Trophoblast cell (in vitro differentiated cells and primary cell): ENCODE data around the gene GRM3.

ENCODE experiments used
- DNase-seq, 2 donors: peaks; one replicate each; pipeline ENCODE4 v3.0.0-alpha.2; 2016
- H2AFZ ChIP-seq: 2 replicates; pipeline ENCODE4 v1.6.1; 2013; ENCODE audit warnings: low read length, moderate library complexity, mild to moderate bottlenecking; ENCODE audit not compliant: insufficient read depth, poor library complexity
- H2AK5ac ChIP-seq: 2 replicates; pipeline ENCODE4 v1.6.1; 2013; ENCODE audit warnings: mild to moderate bottlenecking, low read length
- H2BK120ac ChIP-seq: 2 replicates; pipeline ENCODE4 v1.6.1; 2013; ENCODE audit warnings: low read length, mild to moderate bottlenecking, moderate library complexity; ENCODE audit not compliant: insufficient read depth, poor library complexity
- H2BK12ac ChIP-seq: 2 replicates; pipeline ENCODE4 v1.6.1; 2013; ENCODE audit warnings: mild to moderate bottlenecking, low read length, moderate library complexity
- H2BK5ac ChIP-seq: 2 replicates; pipeline ENCODE4 v1.6.1; 2013; ENCODE audit warnings: low read length, low read depth, moderate library complexity, mild to moderate bottlenecking; ENCODE audit not compliant: poor library complexity
- H3K14ac ChIP-seq: 2 replicates; pipeline ENCODE4 v1.6.1; 2013; ENCODE audit warnings: mild to moderate bottlenecking, low read length
- H3K18ac ChIP-seq: 2 replicates; pipeline ENCODE4 v1.6.1; 2013; ENCODE audit warnings: mild to moderate bottlenecking, low read length
- H3K23ac ChIP-seq: 2 replicates; pipeline ENCODE4 v1.6.1; 2013; ENCODE audit warnings: low read length
- H3K27ac ChIP-seq: 2 replicates; pipeline ENCODE4 v1.5.1; 2013; ENCODE audit warnings: low read depth, mild to moderate bottlenecking, inconsistent platforms, low read length, moderate library complexity
- H3K27me3 ChIP-seq: 2 replicates; pipeline ENCODE4 v1.6.1; 2013; ENCODE audit warnings: inconsistent platforms, mild to moderate bottlenecking, low read length, moderate library complexity; ENCODE audit not compliant: insufficient read depth
- H3K36me3 ChIP-seq, 2 experiments: 1 replicate in 1 of 2; 2 replicates in 1 of 2; pipeline ENCODE4 v1.6.1; 2013; ENCODE audit warnings: low read length in 2 of 2, mild to moderate bottlenecking in 2 of 2, moderate library complexity in 1 of 2; ENCODE audit not compliant: insufficient read depth in 2 of 2, control insufficient read depth in 1 of 2
- H3K4ac ChIP-seq: 2 replicates; pipeline ENCODE4 v1.6.1; 2013; ENCODE audit warnings: low read depth, mild to moderate bottlenecking, low read length, moderate library complexity
- H3K4me1 ChIP-seq, 2 experiments: 1 replicate in 1 of 2; 2 replicates in 1 of 2; pipeline ENCODE4 v1.6.1; 2013; ENCODE audit warnings: low read length in 2 of 2, mild to moderate bottlenecking in 2 of 2, moderate library complexity in 1 of 2; ENCODE audit not compliant: insufficient read depth in 2 of 2, control insufficient read depth in 1 of 2
- H3K4me2 ChIP-seq: 2 replicates; pipeline ENCODE4 v1.6.1; 2013; ENCODE audit warnings: inconsistent platforms, mild to moderate bottlenecking, low read length, moderate library complexity
- H3K4me3 ChIP-seq: 2 replicates; pipeline ENCODE4 v1.5.1; 2013; ENCODE audit warnings: mild to moderate bottlenecking, low read depth, low read length, inconsistent platforms
- H3K79me1 ChIP-seq: one replicate; pipeline ENCODE4 v1.6.1; 2013; ENCODE audit warnings: low read length
- H3K79me2 ChIP-seq: 2 replicates; pipeline ENCODE4 v1.6.1; 2013; ENCODE audit warnings: low read length, mild to moderate bottlenecking; ENCODE audit not compliant: control insufficient read depth, insufficient read depth, poor library complexity
- H3K9ac ChIP-seq: 2 replicates; pipeline ENCODE4 v1.6.1; 2013; ENCODE audit warnings: mild to moderate bottlenecking, low read length
- H3K9me3 ChIP-seq: 2 replicates; pipeline ENCODE4 v1.6.1; 2013; ENCODE audit warnings: low read depth, mild to moderate bottlenecking, control low read depth, inconsistent platforms, low read length; ENCODE audit not compliant: insufficient read depth
- H4K12ac ChIP-seq: 2 replicates; pipeline ENCODE4 v1.6.1; 2013; ENCODE audit warnings: low read depth, mild to moderate bottlenecking, low read length, moderate library complexity
- H4K8ac ChIP-seq: 2 replicates; pipeline ENCODE4 v1.6.1; 2013; ENCODE audit warnings: low read depth, mild to moderate bottlenecking, low read length, moderate library complexity
- H4K91ac ChIP-seq: one replicate; pipeline ENCODE4 v1.6.1; 2013; ENCODE audit warnings: low read depth, mild to moderate bottlenecking, low read length, moderate library complexity
- WGBS: extraction: QIAGEN DNeasy Blood & Tissue Kit; methylation state at CpG from one replicate; pipeline ENCODE4 v1.1.7; 2013; ENCODE audit warnings: missing lambda C conversion rate; ENCODE audit not compliant: insufficient read length, insufficient coverage; ENCODE audit errors: extremely low coverage; 5-methylcytosine and 5-hydroxymethylcytosine counted together

GRM3 gene

GRCh38 chr7:86647385-86648094 is 3.8 kb downstream of the GRM3 start:
- no peak overlapping the region for H3K9ac ChIP-seq
- H2AK5ac ChIP-seq, result no peak overlapping the region
- no peak overlapping the region for H3K23ac ChIP-seq
- H3K9me3 ChIP-seq, result no peaks in the 10 kb centered on the region
- H3K27me3 ChIP-seq, result peaks cover 15% of the 10 kb centered on the region
- H4K8ac ChIP-seq, result no peak overlapping the region
- no peak overlapping the region for H3K18ac ChIP-seq
- H2BK12ac ChIP-seq, result no peak overlapping the region
- H3K4me3 ChIP-seq, result no peak overlapping the region
- no peak overlapping the region for H3K14ac ChIP-seq
- no peak overlapping the region for H4K12ac ChIP-seq
- no peak for DNase-seq
- no CpG with 5 or more reads among the region's 5 CpGs for WGBS
- peaks cover 6 to 9% of the 10 kb centered on the region in 2 experiments for H3K4me1 ChIP-seq
- no peak overlapping the region for H2BK120ac ChIP-seq
- H3K79me2 ChIP-seq, result no peaks in the 10 kb centered on the region
- no peaks in the 10 kb centered on the region for H3K79me1 ChIP-seq
- H2AFZ ChIP-seq, result no peak overlapping the region
- H4K91ac ChIP-seq, result no peak overlapping the region
- H3K4me2 ChIP-seq, result no peak overlapping the region
- H3K4ac ChIP-seq, result no peak overlapping the region
- H2BK5ac ChIP-seq, result no peak overlapping the region
- H3K27ac ChIP-seq, result no peak overlapping the region
- H3K36me3 ChIP-seq, result no peaks in the 10 kb centered on the region

- Histone ChIP-seq H3K9me3 (no peaks in the 10 kb centered on the region), H3K79me1 (no peaks in the 10 kb centered on the region), H3K27me3 (peaks cover 15% of the 10 kb centered on the region), H2BK120ac (no peak overlapping the region), H2BK5ac (no peak overlapping the region), H4K12ac (no peak overlapping the region), H2BK12ac (no peak overlapping the region), H3K23ac (no peak overlapping the region), H3K4me1 (peaks cover 6 to 9% of the 10 kb centered on the region in 2 experiments), H2AK5ac (no peak overlapping the region), H4K8ac (no peak overlapping the region), H3K4me3 (no peak overlapping the region), H3K27ac (no peak overlapping the region), H4K91ac (no peak overlapping the region), H3K4me2 (no peak overlapping the region), H3K4ac (no peak overlapping the region), H3K14ac (no peak overlapping the region), H2AFZ (no peak overlapping the region), H3K36me3 (no peaks in the 10 kb centered on the region), H3K79me2 (no peaks in the 10 kb centered on the region), H3K9ac (no peak overlapping the region), H3K18ac (no peak overlapping the region)
- DNase-seq, result no peak
- no CpG with 5 or more reads among the region's 1 CpG for WGBS
Observed at GRCh38 chr7:86648169-86648568, 4.5 kb downstream of the GRM3 start.

GRCh38 chr7:86653919-86654659 is 10.4 kb downstream of the GRM3 start:
- H4K8ac ChIP-seq, result no peak overlapping the region
- H3K4ac ChIP-seq, result no peak overlapping the region
- no peak overlapping the region for H3K14ac ChIP-seq
- no peak overlapping the region for H4K12ac ChIP-seq
- H3K4me3 ChIP-seq, result no peak overlapping the region
- no CpG with 5 or more reads among the region's 9 CpGs for WGBS
- no peak overlapping the region for H2BK5ac ChIP-seq
- no peak overlapping the region for H3K18ac ChIP-seq
- no peaks in the 10 kb centered on the region for H3K79me2 ChIP-seq
- H4K91ac ChIP-seq, result no peak overlapping the region
- H2BK12ac ChIP-seq, result no peak overlapping the region
- no peaks in the 10 kb centered on the region for H3K27me3 ChIP-seq
- H2AFZ ChIP-seq, result no peak overlapping the region
- H3K79me1 ChIP-seq, result no peaks in the 10 kb centered on the region
- no peak overlapping the region for H3K23ac ChIP-seq
- H3K4me1 ChIP-seq, result peaks cover 0 to 3% of the 10 kb centered on the region in 2 experiments
- no peaks in the 10 kb centered on the region for H3K36me3 ChIP-seq
- no peaks in the 10 kb centered on the region for H3K9me3 ChIP-seq
- no peak for DNase-seq
- no peak overlapping the region for H3K27ac ChIP-seq
- no peak overlapping the region for H3K4me2 ChIP-seq
- H2BK120ac ChIP-seq, result no peak overlapping the region
- H3K9ac ChIP-seq, result no peak overlapping the region
- no peak overlapping the region for H2AK5ac ChIP-seq

- no peak overlapping the region for H3K18ac ChIP-seq
- H2BK120ac ChIP-seq, result no peak overlapping the region
- no peak for DNase-seq
- H3K36me3 ChIP-seq, result no peaks in the 10 kb centered on the region
- no peak overlapping the region for H3K4ac ChIP-seq
- H2BK12ac ChIP-seq, result no peak overlapping the region
- H3K4me3 ChIP-seq, result no peak overlapping the region
- H3K4me2 ChIP-seq, result no peak overlapping the region
- H2AK5ac ChIP-seq, result no peak overlapping the region
- no peak overlapping the region for H3K27ac ChIP-seq
- peaks cover 0 to 3% of the 10 kb centered on the region in 2 experiments for H3K4me1 ChIP-seq
- no peak overlapping the region for H4K91ac ChIP-seq
- H3K79me1 ChIP-seq, result no peaks in the 10 kb centered on the region
- no peak overlapping the region for H3K9ac ChIP-seq
- no peak overlapping the region for H2BK5ac ChIP-seq
- H3K9me3 ChIP-seq, result no peaks in the 10 kb centered on the region
- H3K27me3 ChIP-seq, result no peaks in the 10 kb centered on the region
- no peaks in the 10 kb centered on the region for H3K79me2 ChIP-seq
- no peak overlapping the region for H3K14ac ChIP-seq
- no peak overlapping the region for H3K23ac ChIP-seq
- no peak overlapping the region for H2AFZ ChIP-seq
- H4K12ac ChIP-seq, result no peak overlapping the region
- no peak overlapping the region for H4K8ac ChIP-seq
- no CpG with 5 or more reads among the region's 2 CpGs for WGBS
Observed at GRCh38 chr7:86657948-86658347, 14.2 kb downstream of the GRM3 start.
